Endometrium (tissue), 2 donors: ENCODE data around the gene LRRC47.

Experiments used
- FAIRE-seq: peaks from 2 replicates; lab custom pipeline; 2012; peaks lifted over from hg19 to GRCh38; lab: Jason Lieb, UNC
- donor health status: control.
- donor health status: control.

Gene LRRC47

DNA sequence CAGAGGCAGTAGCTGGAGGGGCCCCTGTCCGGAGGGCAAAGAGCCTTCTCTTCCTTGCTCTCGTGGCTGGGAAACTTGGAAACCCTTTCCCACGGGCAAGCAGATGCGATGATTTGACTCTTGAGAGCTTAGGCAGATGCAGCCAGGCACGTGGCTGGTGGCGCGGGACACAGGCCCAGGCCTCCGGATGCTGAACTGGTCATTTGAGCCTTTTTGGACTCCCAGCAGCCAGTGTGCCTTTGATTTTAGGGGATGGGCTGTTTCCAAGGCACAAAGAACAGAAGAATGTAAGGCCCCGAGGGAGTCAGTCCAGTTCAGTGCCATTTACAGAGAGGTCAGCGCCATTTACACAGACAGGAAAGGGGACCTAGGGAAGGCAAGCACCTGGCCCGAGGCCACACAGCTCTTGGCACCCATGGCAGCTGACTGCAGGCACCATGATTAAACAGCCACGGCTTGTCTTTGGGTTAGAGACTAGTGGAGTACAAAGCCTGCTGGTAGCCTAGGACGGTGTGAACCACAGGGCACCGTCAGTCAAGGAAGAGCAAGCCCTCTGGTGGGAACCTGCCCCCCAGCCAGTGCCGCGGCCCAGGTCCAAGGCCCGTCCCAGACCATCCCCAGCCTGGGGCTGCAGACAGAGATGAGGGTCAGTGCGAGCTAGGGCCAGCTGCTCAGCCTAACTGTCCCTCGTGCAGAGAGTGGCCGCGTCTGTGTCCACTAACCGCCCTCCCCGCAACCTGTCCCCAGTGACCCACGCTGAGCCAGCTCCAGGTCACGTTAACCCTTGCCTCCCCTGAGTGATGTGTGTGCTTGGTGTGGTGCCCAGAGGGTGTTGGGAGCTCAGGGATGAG, 64.5 kb downstream of the LRRC47 start:
- FAIRE-seq, result no peak

DNA sequence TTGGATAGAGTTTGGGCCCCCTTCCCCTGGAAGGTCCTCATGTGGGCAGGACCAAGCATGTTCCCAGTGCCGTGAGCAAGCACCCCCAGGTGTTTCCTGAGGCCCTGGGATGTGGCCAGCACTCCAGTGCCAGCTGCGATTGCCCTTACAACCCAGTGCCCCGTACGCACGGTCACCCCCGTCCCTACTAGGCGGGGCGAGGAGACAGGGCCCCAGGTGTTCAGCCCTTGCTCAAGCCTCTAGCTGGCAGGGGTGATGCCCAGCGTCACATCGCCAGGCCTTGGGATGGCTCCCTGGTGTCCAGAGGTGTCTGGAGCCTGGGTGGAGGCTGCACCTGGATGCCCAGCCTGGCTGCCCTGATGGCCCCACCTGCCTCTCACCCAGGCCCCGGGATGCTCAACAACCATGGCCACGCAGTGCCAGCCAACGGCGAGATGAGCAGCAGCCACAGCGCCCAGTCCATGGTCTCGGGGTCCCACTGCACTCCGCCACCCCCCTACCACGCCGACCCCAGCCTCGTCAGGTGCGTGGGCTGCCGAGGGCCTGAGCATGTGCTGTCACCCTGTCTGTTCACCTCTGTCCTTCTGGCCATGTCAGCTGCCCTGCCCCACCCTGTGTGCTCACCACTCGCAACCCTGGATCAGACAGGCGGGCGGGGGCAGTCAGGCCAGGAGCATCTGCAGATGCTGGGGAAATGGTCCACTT, 65.6 kb downstream of the LRRC47 start:
- no peak for FAIRE-seq

DNA sequence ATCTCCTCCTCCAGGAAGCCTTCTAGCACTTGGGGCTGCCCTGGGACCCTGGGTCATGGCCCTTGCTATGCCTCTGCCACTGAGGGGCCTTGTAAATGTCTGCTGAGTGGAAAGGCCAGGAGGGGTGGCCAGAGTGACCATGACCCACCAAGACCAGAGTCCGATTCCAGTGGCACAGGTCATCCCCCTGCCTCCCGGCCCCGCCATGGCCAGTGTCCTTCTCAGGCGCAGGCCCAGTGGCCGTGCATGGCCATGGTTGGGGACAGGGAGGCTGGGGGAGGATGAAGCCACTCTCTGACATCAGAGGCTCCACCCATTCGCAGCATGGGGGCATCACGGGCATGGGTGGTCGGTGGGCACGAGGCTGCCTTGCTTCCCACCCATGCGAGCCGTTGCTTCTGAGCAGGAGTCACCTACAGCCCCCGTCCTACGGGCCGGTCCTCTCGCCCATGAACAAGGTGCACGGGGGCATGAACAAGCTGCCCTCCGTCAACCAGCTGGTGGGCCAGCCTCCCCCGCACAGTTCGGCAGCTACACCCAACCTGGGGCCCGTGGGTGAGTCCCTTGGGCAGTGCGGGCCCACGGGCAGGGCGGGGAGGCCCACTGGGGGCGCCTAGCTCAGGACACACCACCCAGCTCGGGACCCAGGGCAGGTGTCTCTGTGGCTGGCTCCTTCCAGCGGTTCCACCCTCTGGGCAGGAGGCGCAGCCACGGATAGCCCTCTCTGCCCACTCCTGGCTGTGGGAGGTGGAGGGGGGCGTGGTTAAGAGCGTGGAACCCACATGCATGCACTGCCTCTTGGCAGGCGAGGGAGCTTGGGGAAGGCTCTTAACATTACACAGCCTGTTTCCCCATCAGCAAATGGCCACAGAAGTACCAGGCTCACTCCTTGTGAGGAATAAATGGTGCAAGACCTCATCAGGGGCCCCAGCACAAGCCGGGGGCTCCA, 66.4 kb downstream of the LRRC47 start:
- no peak for FAIRE-seq
